Gastrocnemius medialis (tissue), 4 donors: ENCODE results near the gene C3. TPM values are rescaled to one million over a fixed set of nuclear protein-coding genes. Genes with fewer than 3 reads are reported as not detected.
A peak's percentile ranks its signal among the peaks of the same experiment; 100 is the strongest.

Experiments
- ATAC-seq, 2 donors: fragments of 150-250 bp; one replicate each; pipeline ENCODE4 v1.9.1; 2016
- DNase-seq, 2 donors: peaks; one replicate each; pipeline ENCODE4 v3.0.0-alpha.2; 2019
- H3K27ac ChIP-seq, 4 donors: fragments of 200-600 bp; sonication (generic); 1 replicate in 1 of 4; 2 replicates in 3 of 4; pipeline ENCODE4 v1.5.1; 2016 to 2018; ENCODE audit warnings: mild to moderate bottlenecking in 2 of 4, moderate library complexity in 1 of 4
- H3K27me3 ChIP-seq, 3 donors: fragments of 200-600 bp; sonication (generic) in 2 of 3; 1 replicate in 1 of 3; 2 replicates in 2 of 3; pipeline versions ENCODE4 v1.5.1 to v1.6.0; 2016 to 2019; ENCODE audit warnings: mild to moderate bottlenecking in 1 of 3, moderate library complexity in 1 of 3
- H3K36me3 ChIP-seq, 2 donors: fragments of 200-600 bp; sonication (generic) in 1 of 2; one replicate each; pipeline ENCODE4 v1.5.1; 2017 to 2018
- H3K4me1 ChIP-seq, 2 donors: fragments of 200-600 bp; sonication (generic) in 1 of 2; one replicate each; pipeline ENCODE4 v1.5.1; 2016 to 2017; ENCODE audit warnings: mild to moderate bottlenecking in 2 of 2
- H3K4me3 ChIP-seq, 4 donors: fragments of 200-600 bp; sonication (generic) in 3 of 4; 1 replicate in 1 of 4; 2 replicates in 3 of 4; pipeline ENCODE4 v1.5.1; 2016 to 2019; ENCODE audit warnings: mild to moderate bottlenecking in 2 of 4
- H3K9me3 ChIP-seq, 3 donors: fragments of 200-600 bp; sonication (generic) in 2 of 3; 1 replicate in 1 of 3; 2 replicates in 2 of 3; pipeline ENCODE4 v1.5.1; 2016 to 2019
- CTCF ChIP-seq, 5 experiments: fragments of 450-650 bp in 3 of 5; fragments of 200-600 bp in 2 of 5; sonication (generic) in 2 of 5; IDR thresholded peaks in 4 of 5; conservative IDR thresholded peaks in 1 of 5; 1 replicate in 4 of 5; 2 replicates in 1 of 5; pipeline ENCODE4 v1.5.1; 2016 to 2019; ENCODE audit warnings: antibody characterized with exemption in 5 of 5, mild to moderate bottlenecking in 3 of 5, moderate library complexity in 3 of 5
- POLR2A ChIP-seq, 2 donors: fragments of 450-650 bp; IDR thresholded peaks; one replicate each; pipeline ENCODE4 v1.6.1; 2017; ENCODE audit warnings: antibody characterized with exemption in 2 of 2, mild to moderate bottlenecking in 2 of 2, moderate library complexity in 2 of 2
- in situ Hi-C, 4 donors: fragments of 200-750 bp; cut with MboI; loops; one replicate each; pipeline versions ENCODE4 v1.15.0 to v1.8.0; 2017; ENCODE audit warnings: low sequenced_read_pairs in 4 of 4
- intact Hi-C: fragments of 100-400 bp; cut with DNase I; formaldehyde crosslinking; loops from one replicate; pipeline ENCODE4 v1.15.1; 2023; ENCODE audit warnings: low total_unique reads
- total RNA-seq, 4 donors: library from RNA; depleted of rRNA; stranded (reverse); fragments of >200 nt; gene quantifications; one replicate each; pipeline versions ENCODE4 v1.1.0 to v1.2.3, GENCODE V29; 2016

Gene C3
- total RNA-seq, 4 donors from 2014 or later: 25.9 to 121 (median 70.6) TPM

DNA sequence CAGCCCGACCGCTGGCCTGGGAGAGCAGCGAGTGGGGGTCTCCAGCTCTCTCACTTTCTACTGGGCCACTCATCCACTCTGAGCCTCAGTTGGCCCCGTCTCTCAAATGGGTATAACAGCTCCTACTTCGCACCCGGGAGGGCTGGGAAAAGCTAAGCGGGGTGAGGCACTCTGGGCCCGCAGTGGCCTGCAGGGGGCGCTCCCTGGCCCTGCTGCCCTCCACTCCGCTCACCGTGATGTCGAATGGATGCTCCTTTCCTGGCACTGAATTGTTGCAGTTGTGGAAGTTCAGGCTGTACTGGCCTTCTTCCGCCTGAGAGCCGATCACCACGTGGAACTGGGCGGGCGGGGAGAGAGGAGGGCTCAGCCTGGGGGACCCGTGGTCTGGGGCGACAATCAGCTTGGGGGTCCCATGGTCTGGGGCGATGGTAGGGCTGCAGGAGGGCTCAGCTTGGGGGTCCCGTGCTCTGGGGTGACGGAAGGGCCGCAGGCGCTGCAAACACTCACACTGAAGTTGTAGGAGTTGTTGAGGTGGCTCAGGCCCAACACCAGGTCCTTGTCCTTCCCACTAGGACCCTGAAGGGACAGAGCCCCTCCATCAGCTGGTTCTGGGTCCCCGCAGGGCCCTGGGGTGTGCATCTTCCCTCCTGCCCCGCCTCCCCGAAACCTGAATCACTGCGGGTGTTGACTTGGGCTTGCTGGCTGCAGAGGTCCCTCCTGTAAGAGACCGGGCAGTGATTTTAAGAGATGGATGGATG, 13.1 kb upstream of the C3 start:
- H3K9me3 ChIP-seq: no peaks in the 10 kb centered on the region
- no peaks in the 10 kb centered on the region for H3K27me3 ChIP-seq
- ATAC-seq (no peak), DNase-seq (no peak)
- H3K36me3 ChIP-seq: peaks cover 0 to 24% of the 10 kb centered on the region in 2 donors
- TF ChIP-seq POLR2A (IDR thresholded peaks at IDR 0.05): no peak
- peak in 3 of 5 experiments; percentile 24 to 48 (median 40) for TF ChIP-seq CTCF (IDR thresholded peaks at IDR 0.05 in 4 of 5, conservative IDR thresholded peaks at IDR 0.05 in 1 of 5)
- no peak overlapping the region for H3K4me3 ChIP-seq
- peaks cover 14 to 20% of the 10 kb centered on the region in 2 donors for H3K4me1 ChIP-seq
- in situ Hi-C loops (loop anchor here in 2 of 4 donors (10.0 to 25.0 kb wide), 3 partner anchors 131 to 346 kb away; partner anchors contain the start of genes GTF2F1 (in 1 of the 2), PSPN (in 1 of the 2) and TUBB4A (in 1 of the 2)), intact Hi-C loops (loop anchor here (10.0 kb wide), 3 partner anchors 279 to 891 kb away; partner anchors contain the start of genes NDUFA11, PET100, SLC25A23 and VMAC)
- H3K27ac ChIP-seq: no peak overlapping the region

DNA sequence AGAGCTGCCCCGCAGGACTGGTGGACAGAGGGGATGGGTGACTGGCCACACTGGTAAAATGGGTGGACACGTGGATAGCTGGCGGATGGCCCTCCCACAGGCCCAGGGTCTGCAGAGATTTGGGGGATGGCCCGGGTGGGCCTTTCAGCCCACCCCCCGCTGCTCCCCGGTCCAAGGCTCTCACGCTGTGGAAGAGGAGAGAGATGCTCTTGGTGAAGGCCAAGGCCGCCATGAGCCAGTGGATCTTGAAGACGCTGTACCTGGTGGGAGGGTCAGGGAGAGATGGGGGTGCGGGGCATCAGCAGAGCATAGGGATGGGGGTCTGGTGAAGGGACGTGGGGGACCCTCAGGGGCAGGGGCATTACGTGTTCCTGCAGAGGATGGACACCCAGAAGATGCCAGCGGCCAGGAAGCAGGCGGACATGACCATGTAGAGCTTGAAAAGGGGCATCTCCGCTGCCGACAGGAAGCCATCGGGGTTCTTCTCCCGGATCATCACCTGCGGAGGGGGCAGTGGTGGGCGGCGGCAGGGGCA, 12.4 kb upstream of the C3 start:
- in situ Hi-C loops: loop anchor here in 2 of 4 donors (10.0 to 25.0 kb wide), 3 partner anchors 132 to 346 kb away; partner anchors contain the start of genes GTF2F1 (in 1 of the 2), PSPN (in 1 of the 2) and TUBB4A (in 1 of the 2)
- peaks cover 0 to 24% of the 10 kb centered on the region in 2 donors for H3K36me3 ChIP-seq
- DNase-seq (no peak), ATAC-seq (no peak)
- no peaks in the 10 kb centered on the region for H3K27me3 ChIP-seq
- no peak overlapping the region for H3K27ac ChIP-seq
- intact Hi-C loops: loop anchor here (10.0 kb wide), 3 partner anchors 278 to 892 kb away; partner anchors contain the start of genes NDUFA11, PET100, SLC25A23 and VMAC
- no peak for TF ChIP-seq CTCF (IDR thresholded peaks at IDR 0.05 in 4 of 5, conservative IDR thresholded peaks at IDR 0.05 in 1 of 5)
- TF ChIP-seq POLR2A (IDR thresholded peaks at IDR 0.05): no peak
- H3K4me1 ChIP-seq: peaks cover 7 to 15% of the 10 kb centered on the region in 2 donors
- H3K9me3 ChIP-seq: no peaks in the 10 kb centered on the region
- H3K4me3 ChIP-seq: no peak overlapping the region

GRCh38 chr19:6731822-6732221, 11.4 kb upstream of the C3 start:
- no peak overlapping the region for H3K4me3 ChIP-seq
- H3K9me3 ChIP-seq: no peaks in the 10 kb centered on the region
- no peak overlapping the region for H3K27ac ChIP-seq
- in situ Hi-C loops (loop anchor here in 2 of 4 donors (10.0 to 25.0 kb wide), 3 partner anchors 133 to 345 kb away; partner anchors contain the start of genes GTF2F1 (in 1 of the 2), PSPN (in 1 of the 2) and TUBB4A (in 1 of the 2)), intact Hi-C loops (loop anchor here (10.0 kb wide), 3 partner anchors 277 to 893 kb away; partner anchors contain the start of genes NDUFA11, PET100, SLC25A23 and VMAC)
- peaks cover 7 to 10% of the 10 kb centered on the region in 2 donors for H3K4me1 ChIP-seq
- DNase-seq (no peak), ATAC-seq (no peak)
- H3K36me3 ChIP-seq: peaks cover 0 to 24% of the 10 kb centered on the region in 2 donors
- TF ChIP-seq POLR2A (IDR thresholded peaks at IDR 0.05) (no peak), CTCF (IDR thresholded peaks at IDR 0.05 in 4 of 5, conservative IDR thresholded peaks at IDR 0.05 in 1 of 5) (no peak)
- no peaks in the 10 kb centered on the region for H3K27me3 ChIP-seq

DNA sequence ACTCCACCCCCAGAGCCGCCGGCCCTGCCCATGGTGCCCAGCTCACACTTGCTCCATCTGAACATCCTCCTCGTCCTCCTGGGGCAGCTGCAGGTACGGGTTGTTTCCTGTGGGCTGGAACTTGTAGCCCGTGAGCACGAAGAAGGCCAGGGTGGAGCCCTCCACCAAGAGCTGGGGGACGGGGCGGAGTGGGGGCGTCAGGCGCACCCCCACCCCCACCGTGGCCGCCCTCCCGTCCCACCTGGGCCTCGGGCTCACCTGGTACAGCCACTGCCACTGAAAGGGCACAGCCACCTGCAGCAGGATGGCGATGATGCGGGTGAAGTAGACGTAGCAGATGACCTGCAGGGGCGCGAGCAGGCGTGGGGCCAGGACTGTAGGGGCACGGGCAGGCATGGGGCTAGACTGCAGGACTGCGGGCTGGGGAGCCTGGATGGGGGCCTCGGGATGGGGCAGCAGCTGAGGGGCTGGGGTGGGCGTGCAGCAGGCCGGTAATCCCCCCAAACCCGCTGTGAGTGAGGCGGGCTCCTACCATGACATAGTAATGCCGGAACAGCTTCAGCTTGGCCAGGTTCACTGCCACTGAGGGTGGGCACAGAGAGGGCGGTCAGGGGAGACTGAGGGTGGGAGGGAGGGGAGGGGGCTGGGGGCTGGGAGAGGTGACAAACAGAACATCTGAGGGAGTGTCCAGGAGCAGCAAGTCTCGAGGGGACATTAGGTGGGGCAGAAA, 10.7 kb upstream of the C3 start:
- Histone ChIP-seq H3K4me3 (no peak overlapping the region), H3K27ac (no peak overlapping the region), H3K27me3 (no peaks in the 10 kb centered on the region), H3K9me3 (no peaks in the 10 kb centered on the region), H3K36me3 (peaks cover 0 to 24% of the 10 kb centered on the region in 2 donors), H3K4me1 (peaks cover 2 to 4% of the 10 kb centered on the region in 2 donors)
- no peak for ATAC-seq
- in situ Hi-C loops (loop anchor here in 2 of 4 donors (10.0 to 25.0 kb wide), 3 partner anchors 134 to 344 kb away; partner anchors contain the start of genes GTF2F1 (in 1 of the 2), PSPN (in 1 of the 2) and TUBB4A (in 1 of the 2)), intact Hi-C loops (loop anchor here (10.0 kb wide), 3 partner anchors 276 to 894 kb away; partner anchors contain the start of genes NDUFA11, PET100, SLC25A23 and VMAC)
- DNase-seq: no peak
- TF ChIP-seq POLR2A (IDR thresholded peaks at IDR 0.05) (no peak), CTCF (IDR thresholded peaks at IDR 0.05 in 4 of 5, conservative IDR thresholded peaks at IDR 0.05 in 1 of 5) (no peak)
